Skin of body (tissue), 2 donors: ENCODE results near the gene TANGO6. TPM values are rescaled to one million over a fixed set of nuclear protein-coding genes. Genes with fewer than 3 reads are reported as not detected.
"Not testable (repeated sequence)": the region's sequence is repeated elsewhere in the genome, so short reads cannot be mapped to it uniquely, and the experiment has no call there.

Experiments
- DNase-seq: peaks from one replicate; lab custom pipeline; 2025; lab: John Stamatoyannopoulos, UW
- total RNA-seq: library from RNA; depleted of rRNA; stranded (reverse); fragments of >200 nt; gene quantifications from one replicate; pipeline ENCODE4 v1.2.3, GENCODE V29; 2014

TANGO6 gene
- total RNA-seq, 1 donor from 2014 or later, result 11.5 TPM

GRCh38 chr16:68960910-68961309 lies 117.6 kb downstream of the TANGO6 start:
- no peak for DNase-seq

GRCh38 chr16:68961778-68962402 lies 118.6 kb downstream of the TANGO6 start:
- peak; percentile 4 for DNase-seq

GRCh38 chr16:68969338-68969737 lies 126.0 kb downstream of the TANGO6 start:
- no peak for DNase-seq

- no peak for DNase-seq
Observed at GRCh38 chr16:68972013-68972412, 128.7 kb downstream of the TANGO6 start.

- peak; percentile 10 for DNase-seq
Observed at GRCh38 chr16:68972720-68973119, 129.4 kb downstream of the TANGO6 start.

- no peak for DNase-seq
Observed at GRCh38 chr16:68973611-68974120, 130.3 kb downstream of the TANGO6 start.

GRCh38 chr16:68978303-68978954 lies 135.1 kb downstream of the TANGO6 start:
- DNase-seq, result no peak

- no peak for DNase-seq
Observed at GRCh38 chr16:68980695-68981315, 137.5 kb downstream of the TANGO6 start.

- DNase-seq, result no peak
Observed at GRCh38 chr16:68981971-68982370, 138.6 kb downstream of the TANGO6 start.

GRCh38 chr16:68984467-68984866 lies 141.1 kb downstream of the TANGO6 start:
- no peak for DNase-seq

GRCh38 chr16:68985268-68985667 lies 141.9 kb downstream of the TANGO6 start:
- DNase-seq, result no peak

- peak; percentile 4 for DNase-seq
Observed at GRCh38 chr16:68985855-68986254, 142.5 kb downstream of the TANGO6 start.

- no peak for DNase-seq
Observed at GRCh38 chr16:68987734-68988457, 144.6 kb downstream of the TANGO6 start.

GRCh38 chr16:68990172-68990845 lies 147.0 kb downstream of the TANGO6 start:
- not testable (repeated sequence) for DNase-seq

- DNase-seq, result no peak
Observed at GRCh38 chr16:68991075-68991474, 147.7 kb downstream of the TANGO6 start.

GRCh38 chr16:68992521-68992920 lies 149.2 kb downstream of the TANGO6 start:
- no peak for DNase-seq

GRCh38 chr16:68993456-68993855 lies 150.1 kb downstream of the TANGO6 start:
- DNase-seq, result no peak

- DNase-seq, result no peak
Observed at GRCh38 chr16:68993885-68994284, 150.6 kb downstream of the TANGO6 start.

- DNase-seq, result no peak
Observed at GRCh38 chr16:68994324-68994723, 151.0 kb downstream of the TANGO6 start.

- DNase-seq, result no peak
Observed at GRCh38 chr16:68995011-68995504, 151.7 kb downstream of the TANGO6 start.

- no peak for DNase-seq
Observed at GRCh38 chr16:68997564-68997963, 154.2 kb downstream of the TANGO6 start.
